ENCODE results near the gene SRSF11. TPM values are rescaled to one million over a fixed set of nuclear protein-coding genes. Genes with fewer than 3 reads are reported as not detected.

SRSF11 gene
- total RNA-seq, 2 experiments from 2014 or later, result 165 to 245 TPM

- H3K4me3 ChIP-seq (ENCODE audit: low read depth, low read length, poor library complexity, severe bottlenecking), result no peak overlapping the region
- no peak overlapping the region for H3K27ac ChIP-seq (ENCODE audit: low read depth, low read length, poor library complexity, severe bottlenecking)
- no peak for DNase-seq (ENCODE audit: low spot score)
- no peak overlapping the region for H2AFZ ChIP-seq (ENCODE audit: low read length)
- CTCF ChIA-PET (ENCODE audit: unreplicated experiment), result no interaction called here
- H3K4me1 ChIP-seq (ENCODE audit: insufficient read depth, low read length, poor library complexity, severe bottlenecking), result peaks cover 54% of the 10 kb centered on the region
- intact Hi-C loops (cut with micrococcal nuclease; ENCODE audit: unreplicated experiment), result no loop called here
- no peak for TF ChIP-seq CTCF (conservative IDR thresholded peaks at IDR 0.05; ENCODE audit: low read length)
- TF ChIP-seq EZH2phosphoT487 (IDR thresholded peaks at IDR 0.05; ENCODE audit: borderline replicate concordance, low read depth, low read length), result no peak
- peaks cover 61% of the 10 kb centered on the region for H4K20me1 ChIP-seq (ENCODE audit: insufficient read depth, low read length)
- peaks cover 84% of the 10 kb centered on the region for H3K36me3 ChIP-seq (ENCODE audit: insufficient read depth, low read length)
- peaks cover 97% of the 10 kb centered on the region for H3K79me2 ChIP-seq (ENCODE audit: insufficient read depth, low read depth, low read length)
- POLR2A ChIA-PET, result interaction anchor here (0.8 kb wide), 1 partner anchor 85 kb away, joined by 4 read pairs; no protein-coding TSS in a partner anchor
- no peaks in the 10 kb centered on the region for H3K9me3 ChIP-seq (ENCODE audit: low read length)
- H3K4me2 ChIP-seq (ENCODE audit: low read length), result no peak overlapping the region; the same call in 1 of the 2 replicates
- BruUV-seq (replicated peaks), result no TSS peak
- no peaks in the 10 kb centered on the region for H3K9me2 ChIP-seq (ENCODE audit: insufficient read depth, low read length)
These were observed 3.8 kb downstream of the SRSF11 start for GRCh38 chr1:70224954-70225353.

DNA sequence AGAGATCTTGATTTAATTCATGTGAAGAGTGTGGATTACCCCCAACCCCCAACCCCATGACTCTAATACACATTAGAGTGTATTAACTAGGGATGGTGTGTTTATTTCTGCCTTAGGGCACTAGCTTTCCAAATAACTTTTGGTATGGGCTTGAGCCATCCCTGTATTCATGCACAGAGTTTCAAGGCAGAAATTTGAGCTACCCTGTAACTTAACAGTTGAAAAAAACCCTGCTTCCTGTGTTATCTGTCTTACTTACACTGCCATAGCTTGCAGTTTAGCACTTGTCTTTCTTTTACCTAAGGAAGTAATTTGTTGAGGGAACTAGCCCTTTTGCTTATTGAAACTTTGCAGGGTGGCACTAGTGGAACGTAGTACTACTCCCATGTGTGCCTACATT is 6.3 kb downstream of the SRSF11 start:
- Histone ChIP-seq H3K4me3 (ENCODE audit: low read depth, low read length, poor library complexity, severe bottlenecking) (no peak overlapping the region), H2AFZ (ENCODE audit: low read length) (no peak overlapping the region), H3K4me1 (ENCODE audit: insufficient read depth, low read length, poor library complexity, severe bottlenecking) (peaks cover 43% of the 10 kb centered on the region), H3K9me2 (ENCODE audit: insufficient read depth, low read length) (no peaks in the 10 kb centered on the region), H3K79me2 (ENCODE audit: insufficient read depth, low read depth, low read length) (peaks cover 97% of the 10 kb centered on the region), H3K4me2 (ENCODE audit: low read length) (no peak overlapping the region), H4K20me1 (ENCODE audit: insufficient read depth, low read length) (peaks cover 74% of the 10 kb centered on the region), H3K27ac (ENCODE audit: low read depth, low read length, poor library complexity, severe bottlenecking) (no peak overlapping the region), H3K36me3 (ENCODE audit: insufficient read depth, low read length) (peaks cover 98% of the 10 kb centered on the region), H3K9me3 (ENCODE audit: low read length) (no peaks in the 10 kb centered on the region)
- BruUV-seq (replicated peaks), result no TSS peak
- CTCF ChIA-PET (ENCODE audit: unreplicated experiment), result no interaction called here
- POLR2A ChIA-PET, result interaction anchor here (0.6 to 1.3 kb wide), 3 partner anchors 14 to 800 kb away, joined by 3 to 7 read pairs (median 4); no protein-coding TSS in a partner anchor
- DNase-seq (ENCODE audit: low spot score), result no peak
- intact Hi-C loops (cut with micrococcal nuclease; ENCODE audit: unreplicated experiment), result no loop called here
- TF ChIP-seq EZH2phosphoT487 (IDR thresholded peaks at IDR 0.05; ENCODE audit: borderline replicate concordance, low read depth, low read length) (no peak), CTCF (conservative IDR thresholded peaks at IDR 0.05; ENCODE audit: low read length) (no peak)

GRCh38 chr1:70228670-70229069 is 7.5 kb downstream of the SRSF11 start:
- H3K9me3 ChIP-seq (ENCODE audit: low read length), result no peaks in the 10 kb centered on the region
- BruUV-seq (replicated peaks), result no TSS peak
- H2AFZ ChIP-seq (ENCODE audit: low read length), result no peak overlapping the region
- no peak overlapping the region for H3K27ac ChIP-seq (ENCODE audit: low read depth, low read length, poor library complexity, severe bottlenecking)
- intact Hi-C loops (cut with micrococcal nuclease; ENCODE audit: unreplicated experiment), result no loop called here
- TF ChIP-seq CTCF (conservative IDR thresholded peaks at IDR 0.05; ENCODE audit: low read length) (no peak), EZH2phosphoT487 (IDR thresholded peaks at IDR 0.05; ENCODE audit: borderline replicate concordance, low read depth, low read length) (no peak)
- H3K4me1 ChIP-seq (ENCODE audit: insufficient read depth, low read length, poor library complexity, severe bottlenecking), result peaks cover 31% of the 10 kb centered on the region
- H3K4me3 ChIP-seq (ENCODE audit: low read depth, low read length, poor library complexity, severe bottlenecking), result no peak overlapping the region
- DNase-seq (ENCODE audit: low spot score), result no peak
- peaks cover 62% of the 10 kb centered on the region for H4K20me1 ChIP-seq (ENCODE audit: insufficient read depth, low read length)
- POLR2A ChIA-PET, result interaction anchor here (0.9 kb wide), 1 partner anchor 9 kb away, joined by 4 read pairs; no protein-coding TSS in a partner anchor
- CTCF ChIA-PET (ENCODE audit: unreplicated experiment), result no interaction called here
- H3K9me2 ChIP-seq (ENCODE audit: insufficient read depth, low read length), result no peaks in the 10 kb centered on the region
- H3K4me2 ChIP-seq (ENCODE audit: low read length), result no peak overlapping the region
- peaks cover 98% of the 10 kb centered on the region for H3K36me3 ChIP-seq (ENCODE audit: insufficient read depth, low read length)
- peaks cover 84% of the 10 kb centered on the region for H3K79me2 ChIP-seq (ENCODE audit: insufficient read depth, low read depth, low read length)
